ENCODE data around the gene NOSIP.
A peak's percentile ranks its signal among the peaks of the same experiment; 100 is the strongest.

The NOSIP gene

DNA sequence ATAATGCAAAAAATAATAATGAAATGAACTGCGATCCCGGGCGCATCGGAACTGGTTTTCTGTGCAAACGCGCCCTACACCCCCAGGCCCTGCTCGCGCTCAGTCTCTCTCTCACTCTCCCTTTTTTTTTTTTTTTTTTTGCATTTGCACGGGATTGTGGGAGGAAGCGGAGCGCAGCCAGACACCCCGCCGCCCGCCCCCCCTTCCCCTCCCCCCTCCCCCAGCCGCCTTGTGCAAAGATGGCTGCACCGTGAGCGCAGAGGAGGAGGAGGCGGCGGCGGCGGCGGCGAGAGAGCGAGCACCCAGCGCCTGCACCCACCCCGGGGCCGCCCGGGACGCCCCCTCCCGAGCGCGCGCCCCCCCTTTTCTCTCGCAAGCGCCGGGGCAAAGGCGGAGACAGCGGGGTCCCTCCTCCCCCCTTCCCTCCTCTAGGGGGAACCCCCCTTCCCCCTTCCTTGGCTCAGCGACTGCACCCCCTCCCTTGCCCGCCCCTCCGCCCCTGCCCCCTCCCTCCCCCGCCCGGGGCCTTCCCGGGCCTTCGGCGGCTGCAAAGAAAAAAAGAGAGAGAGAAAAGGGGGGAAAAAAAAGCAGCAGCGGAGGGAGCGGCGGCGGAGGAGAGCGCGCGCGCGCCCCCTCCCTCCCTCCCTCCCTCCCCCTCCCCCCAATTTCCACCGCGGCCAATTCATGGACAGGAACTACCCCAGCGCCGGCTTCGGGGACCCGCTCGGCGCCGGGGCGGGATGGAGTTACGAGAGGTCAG is 10.8 kb upstream of the NOSIP start, which contains the start of gene PRR12:
PRR12 (plus strand) TSS at position 212 of the 760 bp plus-strand sequence; CDS start at position 685, 473 bp downstream.
- peak; percentile 77 for DNase-seq (ENCODE audit: low read depth)
- TF ChIP-seq, protein P1, sequence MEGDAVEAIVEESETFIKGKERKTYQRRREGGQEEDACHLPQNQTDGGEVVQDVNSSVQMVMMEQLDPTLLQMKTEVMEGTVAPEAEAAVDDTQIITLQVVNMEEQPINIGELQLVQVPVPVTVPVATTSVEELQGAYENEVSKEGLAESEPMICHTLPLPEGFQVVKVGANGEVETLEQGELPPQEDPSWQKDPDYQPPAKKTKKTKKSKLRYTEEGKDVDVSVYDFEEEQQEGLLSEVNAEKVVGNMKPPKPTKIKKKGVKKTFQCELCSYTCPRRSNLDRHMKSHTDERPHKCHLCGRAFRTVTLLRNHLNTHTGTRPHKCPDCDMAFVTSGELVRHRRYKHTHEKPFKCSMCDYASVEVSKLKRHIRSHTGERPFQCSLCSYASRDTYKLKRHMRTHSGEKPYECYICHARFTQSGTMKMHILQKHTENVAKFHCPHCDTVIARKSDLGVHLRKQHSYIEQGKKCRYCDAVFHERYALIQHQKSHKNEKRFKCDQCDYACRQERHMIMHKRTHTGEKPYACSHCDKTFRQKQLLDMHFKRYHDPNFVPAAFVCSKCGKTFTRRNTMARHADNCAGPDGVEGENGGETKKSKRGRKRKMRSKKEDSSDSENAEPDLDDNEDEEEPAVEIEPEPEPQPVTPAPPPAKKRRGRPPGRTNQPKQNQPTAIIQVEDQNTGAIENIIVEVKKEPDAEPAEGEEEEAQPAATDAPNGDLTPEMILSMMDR (conservative IDR thresholded peaks at IDR 0.05; ENCODE audit: low read depth, low read length) = no peak
- peak within 1 kb of the TSS; percentile 83 for H3K4me3 ChIP-seq (ENCODE audit: low read depth, low read length)

DNA sequence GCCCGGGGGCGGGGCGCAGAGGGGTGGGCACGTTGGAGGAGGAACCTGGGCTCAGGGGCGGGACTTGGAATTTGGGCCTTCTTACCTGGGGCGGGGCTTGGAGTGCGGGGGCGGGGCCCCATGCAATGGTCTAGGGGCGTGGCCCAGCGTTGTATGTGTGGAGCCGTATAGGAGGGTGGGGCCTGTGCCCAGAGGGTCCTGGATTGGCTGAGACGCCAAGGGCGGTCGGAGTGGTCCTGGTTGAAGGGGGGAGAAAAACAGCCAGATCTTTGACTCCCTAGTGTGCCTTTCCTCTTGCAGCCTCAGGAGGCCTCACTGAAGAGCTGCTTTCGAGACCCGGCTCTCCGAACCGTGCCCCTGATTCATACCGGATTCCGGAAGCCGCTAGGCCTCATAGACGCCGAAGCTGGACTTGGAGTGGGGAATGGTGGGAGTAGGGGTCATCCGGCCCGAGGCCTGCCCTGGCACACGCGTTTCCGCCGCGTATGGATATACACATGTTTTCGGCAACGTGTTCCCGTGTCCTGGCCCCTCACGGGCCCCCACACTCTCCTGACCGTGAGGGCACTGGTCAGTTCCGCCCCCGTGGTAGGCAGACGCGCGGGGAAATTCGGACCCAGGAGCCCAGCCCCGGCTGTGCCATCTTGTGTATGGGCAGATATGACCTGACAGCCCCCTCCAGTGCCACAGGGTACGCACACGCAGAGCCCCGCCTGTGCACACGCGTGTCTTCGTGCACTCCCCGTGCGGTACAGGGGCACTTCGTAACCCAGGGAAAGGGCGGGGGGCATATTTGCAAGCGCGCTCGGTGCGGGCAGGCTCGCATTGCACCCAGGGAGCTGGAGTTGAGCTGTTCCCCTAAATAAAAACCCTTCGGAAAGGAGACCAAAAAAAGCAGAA is 10.0 kb upstream of the NOSIP start:
- peak; percentile 99 for DNase-seq (ENCODE audit: low read depth)
- H3K4me3 ChIP-seq (ENCODE audit: low read depth, low read length) = peak overlapping the region; percentile 83
- TF ChIP-seq, protein P1 (conservative IDR thresholded peaks at IDR 0.05; ENCODE audit: low read depth, low read length) = peak; percentile 21

DNA sequence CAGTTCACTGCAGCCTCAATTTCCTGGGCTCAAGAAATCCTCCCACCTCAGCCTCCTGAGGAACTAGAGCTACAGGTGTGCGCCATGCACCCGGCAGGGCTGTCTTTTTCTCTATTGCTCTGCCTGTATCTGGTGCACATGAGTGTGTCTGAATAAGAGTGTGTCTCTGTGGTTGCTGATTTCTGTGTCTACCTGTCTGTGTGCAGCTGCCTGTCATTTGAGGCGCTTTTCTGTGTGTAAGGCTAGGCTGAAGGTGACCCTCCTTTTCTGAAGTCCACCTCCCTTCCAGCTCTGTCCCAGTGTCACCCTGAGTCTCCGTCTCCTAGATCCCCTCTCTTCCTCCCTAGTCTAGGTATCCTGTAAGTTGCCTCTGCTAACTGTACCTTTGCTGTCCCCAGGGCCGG is 9.1 kb upstream of the NOSIP start:
- TF ChIP-seq, protein P1 (conservative IDR thresholded peaks at IDR 0.05; ENCODE audit: low read depth, low read length) = no peak
- H3K4me3 ChIP-seq (ENCODE audit: low read depth, low read length) = no peak overlapping the region
- DNase-seq (ENCODE audit: low read depth) = peak; percentile 4

DNA sequence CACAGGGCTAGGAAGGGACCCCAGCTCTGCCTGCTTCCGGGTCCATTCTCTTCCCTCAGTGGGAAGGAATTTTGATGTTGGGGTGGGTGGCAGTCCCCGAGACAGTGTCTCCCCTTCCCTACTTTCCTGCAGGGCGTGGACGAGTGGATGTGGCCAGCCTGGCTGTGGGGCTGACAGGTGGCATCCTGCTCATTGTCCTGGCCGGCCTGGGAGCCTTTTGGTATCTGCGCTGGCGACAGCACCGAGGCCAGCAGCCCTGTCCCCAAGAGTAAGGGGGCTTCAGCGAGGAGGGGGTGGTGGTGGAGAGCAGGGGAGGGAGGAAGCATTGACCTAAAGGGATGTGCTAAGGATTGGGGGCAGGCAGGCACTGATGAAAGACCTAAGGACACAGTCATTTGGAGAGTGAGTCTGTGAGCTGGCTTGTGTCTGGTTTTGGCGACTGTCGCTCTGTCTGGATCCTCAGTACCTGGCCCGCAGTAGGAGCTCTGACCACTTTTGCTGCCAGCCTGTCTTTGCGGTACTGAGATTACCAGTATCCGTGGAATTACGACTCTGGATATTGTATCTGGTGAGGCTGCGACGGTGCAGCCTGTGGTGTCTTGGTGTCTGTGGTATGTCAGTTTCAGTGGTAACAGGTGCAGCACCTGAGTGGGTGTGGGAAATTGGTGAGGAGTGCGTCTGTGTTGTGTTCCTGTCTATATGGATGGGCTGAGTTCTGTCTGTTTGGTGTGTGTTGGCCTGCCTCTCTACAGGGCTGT is 8.2 kb upstream of the NOSIP start:
- H3K4me3 ChIP-seq (ENCODE audit: low read depth, low read length) = no peak overlapping the region
- DNase-seq (ENCODE audit: low read depth) = no peak
- TF ChIP-seq, protein P1 (conservative IDR thresholded peaks at IDR 0.05; ENCODE audit: low read depth, low read length) = no peak

DNA sequence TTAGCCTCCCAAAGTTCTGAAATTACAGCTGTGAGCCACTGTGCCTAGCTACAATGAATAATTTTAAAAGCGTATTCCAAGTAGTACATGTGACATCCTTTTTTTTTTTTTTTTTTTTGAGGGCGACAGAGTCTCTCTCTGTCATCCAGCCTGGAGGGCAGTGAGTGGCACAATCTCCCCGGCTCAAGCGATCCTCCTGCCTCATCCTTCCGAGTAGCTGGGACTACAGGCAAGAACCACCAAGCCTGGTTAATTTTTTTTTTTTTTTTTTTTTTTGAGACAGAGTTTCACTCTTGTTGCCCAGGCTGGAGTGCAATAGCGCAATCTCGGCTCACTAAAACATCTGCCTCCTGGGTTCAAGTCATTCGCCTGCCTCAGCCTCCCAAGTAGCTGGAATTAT is 6.9 kb upstream of the NOSIP start:
- H3K4me3 ChIP-seq (ENCODE audit: low read depth, low read length) = no peak overlapping the region
- TF ChIP-seq, protein P1 (conservative IDR thresholded peaks at IDR 0.05; ENCODE audit: low read depth, low read length) = no peak
- no peak for DNase-seq (ENCODE audit: low read depth)

DNA sequence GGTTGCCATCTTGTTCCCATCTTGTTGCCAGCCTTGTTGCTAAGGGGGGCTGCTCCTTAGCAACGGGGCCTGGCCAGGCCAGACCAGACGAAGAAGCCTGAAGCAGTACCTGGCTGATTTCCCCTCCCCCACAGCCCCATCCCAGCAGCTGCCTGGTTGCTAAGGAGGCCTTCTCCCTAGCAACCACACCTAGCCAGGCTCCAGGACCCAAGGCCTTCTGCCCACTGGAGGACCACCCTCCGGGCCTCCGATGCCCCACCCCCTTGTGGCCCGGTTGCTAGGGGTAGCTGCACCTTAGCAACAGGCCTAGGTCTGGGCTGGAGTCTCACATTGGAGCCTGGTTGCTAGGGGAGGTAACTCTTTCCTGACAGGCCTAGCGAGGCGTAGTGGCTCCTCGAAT is 4.7 kb upstream of the NOSIP start:
- TF ChIP-seq, protein P1 (conservative IDR thresholded peaks at IDR 0.05; ENCODE audit: low read depth, low read length) = no peak
- no peak for DNase-seq (ENCODE audit: low read depth)
- no peak overlapping the region for H3K4me3 ChIP-seq (ENCODE audit: low read depth, low read length)
